Measurements from ENCODE around the gene VPS8.

GRCh38 chr3:185087419-185087818, 275.5 kb downstream of the VPS8 start:
- TF ChIP-seq XBP1 (CRISPR knock-in tag; IDR thresholded peaks at IDR 0.05) (no peak), ZFX (CRISPR knock-in tag; IDR thresholded peaks at IDR 0.05; ENCODE audit: low read depth) (no peak)

Data from HepG2 (cell line).